Measurements from ENCODE around the gene BMPER.

BMPER gene

DNA sequence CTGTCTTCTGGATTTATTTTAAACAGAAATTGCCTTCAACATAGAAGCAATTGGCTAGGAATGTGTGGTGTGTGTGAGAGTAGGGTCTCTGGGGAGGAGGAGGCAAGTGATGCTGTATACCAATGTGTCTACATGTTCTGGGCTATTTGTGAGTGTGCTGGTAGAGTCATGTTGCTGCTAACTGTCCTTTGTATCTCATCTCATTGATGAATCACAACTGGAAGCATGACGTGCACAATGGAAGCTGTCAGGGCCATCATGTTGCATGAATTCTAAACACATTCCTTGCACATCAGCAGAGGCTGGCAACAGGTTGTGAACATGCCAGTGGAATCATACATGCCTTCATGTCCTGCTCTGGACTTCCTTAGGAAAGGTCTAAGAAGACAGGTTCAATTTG, 199.7 kb downstream of the BMPER start:
- DNase-seq: no peak

GRCh38 chr7:34107276-34107675, 201.9 kb downstream of the BMPER start:
- DNase-seq: no peak

GRCh38 chr7:34108165-34108564, 202.8 kb downstream of the BMPER start:
- no peak for DNase-seq

- DNase-seq: no peak
Measured at GRCh38 chr7:34109936-34110780, 204.8 kb downstream of the BMPER start.

DNA sequence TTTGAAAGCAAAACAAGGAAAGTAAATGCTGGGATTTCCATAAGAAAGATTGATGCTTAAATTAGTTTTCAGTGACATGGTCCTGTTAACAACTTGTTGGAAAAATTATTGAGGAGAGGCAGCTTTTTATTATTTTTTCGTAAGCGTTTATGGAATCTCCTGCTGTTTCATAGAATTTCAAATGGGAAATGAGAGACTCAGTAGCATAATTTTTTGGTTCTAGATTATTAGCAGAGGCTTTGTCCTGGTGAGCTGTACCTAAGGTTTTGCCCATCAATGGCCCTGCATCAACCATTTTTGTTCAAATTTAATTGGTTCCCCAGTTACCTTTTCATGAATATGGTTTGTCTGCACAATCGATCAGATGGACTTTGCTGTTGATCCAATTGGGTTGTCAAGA, 205.7 kb downstream of the BMPER start:
- DNase-seq: no peak

DNA sequence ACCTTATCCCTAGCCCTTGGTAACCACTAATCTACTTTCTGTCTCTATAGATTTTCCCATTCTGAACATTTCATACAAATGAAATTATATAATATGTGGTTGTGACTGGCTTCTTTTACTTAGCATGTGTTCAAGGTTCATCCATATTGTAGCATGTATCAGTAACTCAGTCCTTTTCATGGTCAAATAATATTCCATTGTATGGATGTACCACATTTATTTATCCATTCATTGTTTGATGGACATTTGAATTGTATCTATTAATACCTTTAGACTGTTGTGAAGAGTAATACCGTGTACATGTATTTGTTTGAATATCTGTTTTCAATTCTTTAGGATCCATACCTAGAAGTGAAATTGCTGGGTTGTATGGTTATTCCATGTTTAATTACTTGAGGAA, 210.2 kb downstream of the BMPER start:
- DNase-seq: no peak

- no peak for DNase-seq
Measured at GRCh38 chr7:34117573-34117972, 212.2 kb downstream of the BMPER start.

DNA sequence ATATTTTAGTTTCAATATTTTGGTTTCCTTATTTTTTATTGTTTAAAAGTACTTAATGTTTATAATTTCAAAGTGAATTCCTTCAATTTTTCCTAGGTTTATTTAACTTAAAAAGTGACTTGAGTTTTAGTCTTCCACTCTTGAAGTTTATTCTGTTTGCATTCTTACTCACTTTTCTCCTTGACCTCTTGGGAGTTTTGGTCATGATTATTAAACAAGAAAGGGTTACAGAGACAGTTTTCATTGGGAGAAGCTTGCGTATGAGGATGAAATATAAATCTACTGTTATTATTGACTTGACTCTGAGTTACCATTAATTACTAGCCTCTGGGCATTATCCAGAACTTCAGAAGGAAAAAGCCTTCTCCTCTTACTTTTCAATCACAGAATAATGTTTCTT, 216.0 kb downstream of the BMPER start:
- no peak for DNase-seq

- no peak for DNase-seq
Measured at GRCh38 chr7:34123316-34123715, 218.0 kb downstream of the BMPER start.

DNA sequence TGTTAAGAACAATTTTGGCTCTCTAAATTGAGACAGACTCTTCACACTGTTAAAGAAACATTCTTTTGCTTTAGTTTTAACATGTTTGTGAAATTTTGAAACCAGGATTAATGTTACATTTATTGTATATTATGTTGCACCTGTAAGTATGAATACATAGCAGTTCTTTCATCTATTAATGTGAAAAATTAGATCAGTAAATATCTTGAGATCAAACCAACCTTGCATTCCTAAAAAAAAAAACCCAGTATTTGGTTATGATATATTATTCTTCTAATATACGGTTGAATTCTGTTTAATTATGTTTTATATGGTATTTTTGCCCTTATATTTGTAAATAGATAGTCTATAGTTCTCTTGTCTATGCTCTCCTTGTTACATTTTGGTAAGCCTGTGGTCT, 219.4 kb downstream of the BMPER start:
- no peak for DNase-seq

DNA sequence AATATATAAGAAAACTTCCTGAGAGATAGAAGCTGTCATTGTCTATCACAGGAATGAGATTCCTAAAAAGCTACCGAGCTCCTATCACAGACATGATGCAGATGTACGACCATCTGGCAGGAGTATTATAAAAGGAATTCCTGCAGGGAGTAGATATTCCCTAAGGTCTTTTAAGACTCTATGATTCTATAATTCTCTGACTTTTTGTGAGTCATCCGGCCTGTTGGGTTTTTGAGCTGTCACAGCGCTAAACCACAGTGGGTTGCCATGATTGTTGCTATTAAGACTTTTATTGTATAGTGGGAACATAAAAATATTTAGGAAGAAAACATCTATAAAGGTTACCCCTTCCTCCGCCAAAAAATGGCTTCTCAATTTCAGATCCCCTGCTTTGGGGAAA, 223.4 kb downstream of the BMPER start:
- DNase-seq: no peak

- no peak for DNase-seq
Measured at GRCh38 chr7:34130558-34131295, 225.4 kb downstream of the BMPER start.

DNA sequence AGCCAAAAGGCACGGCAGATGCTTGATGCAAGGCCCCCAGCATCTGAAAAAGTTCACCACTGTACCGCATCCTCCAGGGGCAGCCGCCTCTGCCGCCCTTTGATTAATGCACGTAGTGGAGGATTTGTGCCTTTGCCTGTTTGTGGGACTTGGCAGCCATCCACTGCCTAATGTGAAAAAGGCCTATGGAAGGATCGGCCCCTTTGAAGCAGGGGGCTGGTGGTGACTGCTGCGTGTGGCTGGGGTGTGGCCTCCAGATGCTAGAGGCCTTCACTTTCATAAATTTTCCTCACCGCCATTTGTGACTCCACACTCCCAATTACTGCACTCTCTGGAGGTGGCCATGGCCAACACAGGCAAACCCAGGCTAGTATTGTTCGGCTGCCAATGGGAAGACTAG, 226.0 kb downstream of the BMPER start:
- DNase-seq: no peak

DNA sequence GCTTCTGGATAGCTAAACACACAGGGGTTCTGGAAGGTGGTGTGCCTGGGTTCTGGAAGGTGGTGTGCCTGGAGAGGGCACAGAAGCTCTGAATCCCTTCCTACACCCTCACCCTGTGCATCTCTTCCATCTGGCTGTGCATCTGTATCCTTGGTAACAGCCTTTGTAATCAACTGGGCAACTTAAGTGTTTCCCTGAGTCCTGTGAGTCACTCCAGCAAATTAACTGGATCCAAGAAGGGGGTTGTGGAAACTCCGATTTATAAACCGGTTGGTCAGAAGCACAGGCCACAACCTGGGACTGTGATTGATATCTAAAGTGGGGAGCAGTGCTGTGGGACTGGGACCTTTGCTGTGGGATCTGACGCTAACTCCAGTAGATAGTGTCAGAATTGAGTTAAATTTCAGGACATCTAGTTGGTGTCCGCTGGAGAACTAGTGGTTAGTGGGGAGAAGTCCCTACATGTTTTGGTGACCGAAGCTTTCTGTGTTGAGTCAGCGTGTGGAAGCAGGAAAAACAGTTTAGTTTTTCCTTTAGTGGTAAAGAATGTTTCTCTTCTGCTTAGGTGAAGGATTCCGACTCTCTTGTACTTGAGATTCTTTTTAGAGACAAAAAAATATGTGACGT, 228.1 kb downstream of the BMPER start:
- DNase-seq: no peak

- DNase-seq: peak; percentile 14 to 17
Measured at GRCh38 chr7:34133983-34134782, 228.8 kb downstream of the BMPER start.

DNA sequence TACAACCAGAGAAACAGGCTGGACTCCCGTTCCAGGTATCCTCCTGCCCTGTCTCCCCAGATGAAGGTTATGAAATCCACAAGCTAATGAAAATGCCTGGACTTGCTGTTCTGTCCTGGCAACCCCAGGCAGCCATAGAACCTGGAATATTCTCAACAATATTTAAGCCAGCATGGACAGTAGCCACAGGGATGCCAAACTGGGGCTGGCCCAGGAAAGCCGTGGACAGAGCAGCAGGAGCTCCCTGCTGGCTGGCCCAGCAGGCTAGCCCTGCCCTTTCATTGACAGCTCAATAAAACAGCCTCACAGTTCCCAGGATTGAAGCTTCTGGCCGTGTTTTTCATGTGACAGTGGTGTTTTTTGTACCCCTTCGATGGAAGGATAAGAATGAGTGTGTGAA, 230.6 kb downstream of the BMPER start:
- DNase-seq: no peak

DNA sequence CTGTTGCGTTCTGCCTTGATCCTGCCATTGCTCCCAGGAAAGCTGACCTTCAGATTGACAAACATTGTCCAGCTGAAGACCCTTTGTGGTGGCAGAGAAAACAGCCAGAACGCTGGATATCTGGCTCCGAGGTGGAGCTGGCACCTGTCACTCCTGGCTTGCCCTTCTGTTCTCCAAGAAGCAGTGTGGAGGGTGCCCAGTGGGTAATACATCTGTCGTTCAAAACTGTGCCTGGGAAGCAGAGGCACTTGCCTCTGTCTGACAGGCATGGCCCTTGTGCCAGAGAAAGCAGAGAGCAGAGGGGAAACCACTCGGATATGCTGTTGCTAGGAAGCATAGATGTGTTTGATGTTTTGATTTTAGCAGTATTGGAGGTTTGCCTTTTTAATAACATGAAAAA, 231.4 kb downstream of the BMPER start:
- no peak for DNase-seq

GRCh38 chr7:34137176-34137575, 231.8 kb downstream of the BMPER start:
- no peak for DNase-seq

DNA sequence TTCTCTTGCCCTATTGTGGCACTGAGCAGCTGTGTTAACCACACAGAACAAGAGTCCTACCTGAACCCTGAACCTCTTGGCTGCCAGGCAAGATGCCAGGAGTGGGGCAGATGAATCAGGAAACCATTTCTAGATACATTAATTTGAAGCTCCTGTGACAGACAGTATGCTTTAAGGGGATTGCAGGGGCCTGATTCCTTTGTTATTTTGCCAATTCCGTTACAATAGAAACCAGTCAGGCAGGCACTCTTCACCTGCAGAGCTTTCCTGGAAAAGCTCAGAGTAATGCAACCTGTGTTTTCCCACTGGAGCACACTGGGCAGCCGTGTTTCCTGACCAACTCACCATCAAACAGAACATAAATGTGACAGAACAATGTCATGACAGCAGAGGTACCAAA, 233.1 kb downstream of the BMPER start:
- no peak for DNase-seq

DNA sequence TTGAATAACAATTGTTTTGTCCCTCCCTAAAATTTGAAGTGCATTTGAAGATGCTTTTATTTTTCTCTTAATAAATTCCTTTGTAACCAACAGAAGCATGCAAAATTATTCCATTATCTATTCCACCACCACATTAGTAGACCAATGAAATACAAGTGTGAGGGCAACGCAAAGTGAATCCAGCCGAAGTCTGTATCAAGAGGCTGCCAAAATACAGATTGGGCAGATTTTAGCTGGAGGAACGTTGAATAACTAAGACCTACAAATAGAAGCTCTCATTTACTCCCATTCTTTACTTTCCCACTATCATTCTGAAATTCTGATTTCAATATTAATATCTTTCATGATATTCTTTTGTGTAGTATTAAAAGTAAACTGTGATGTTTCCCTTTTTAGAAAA, 233.7 kb downstream of the BMPER start:
- DNase-seq: no peak

DNA sequence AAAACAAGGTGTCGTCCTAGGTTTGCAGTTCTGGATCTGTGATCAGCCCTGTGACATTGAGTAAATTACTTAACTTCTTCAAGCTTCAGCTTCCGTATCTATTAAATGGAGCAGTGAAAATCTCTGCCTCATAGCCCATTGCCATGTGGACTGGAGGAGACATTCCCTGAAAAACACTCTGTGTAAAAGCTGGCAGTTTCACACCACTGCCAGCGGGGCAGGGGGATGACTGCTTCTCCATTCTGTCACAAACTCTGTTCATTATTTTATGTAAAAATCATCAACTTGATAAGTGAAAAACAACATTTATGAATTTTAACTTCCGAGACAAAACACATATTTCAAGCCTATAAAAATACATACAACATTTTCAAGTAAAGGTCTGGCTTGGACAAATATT, 234.7 kb downstream of the BMPER start:
- no peak for DNase-seq

- DNase-seq: no peak
Measured at GRCh38 chr7:34143402-34143801, 238.1 kb downstream of the BMPER start.

DNA sequence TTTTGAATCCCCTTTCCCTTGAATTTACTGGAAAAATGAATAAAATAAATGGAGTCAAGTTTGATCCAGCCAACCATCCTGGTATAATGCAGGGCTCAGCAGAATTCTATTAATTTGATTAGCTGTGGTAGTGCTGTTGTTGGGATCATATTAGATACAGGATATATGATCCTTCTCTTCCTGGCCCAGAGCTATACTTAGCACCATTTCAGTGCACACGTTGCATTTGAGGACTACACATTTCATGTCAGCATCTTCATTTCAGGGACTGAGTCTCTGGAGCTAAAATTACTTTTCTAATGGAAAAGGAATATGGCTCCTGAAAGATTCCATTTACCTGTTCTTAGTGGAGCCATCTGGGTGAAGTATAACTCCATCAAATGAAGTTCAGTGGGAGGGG, 240.3 kb downstream of the BMPER start:
- DNase-seq: no peak

Data from AML-193 (cell line).